Panc1 (cell line): ENCODE measurements around the gene SKI. TPM values are rescaled to one million over a fixed set of nuclear protein-coding genes. Genes with fewer than 3 reads are reported as not detected.

Experiments
- ATAC-seq: fragments of 200-7000 bp; cut with Tn5 transposase; 2 replicates; pipeline ENCODE4 v1.9.1; 2020; ENCODE audit warnings: mild to moderate bottlenecking, moderate library complexity
- BruUV-seq: library from RNA; stranded (reverse); fragments of 400-500 nt; replicated peaks from 2 replicates; lab custom pipeline; 2021; lab: Mats Ljungman, UMichigan
- CTCF ChIA-PET: fragments of 300-600 bp; sonication (Branson Sonifier 250); formaldehyde crosslinking; loops from one replicate; lab custom pipeline; 2022; ENCODE audit warnings: antibody characterized with exemption; lab: Charles Lee
- POLR2A ChIA-PET: fragments of 300-600 bp; sonication (Branson Sonifier 250); formaldehyde crosslinking; loops from one replicate; lab custom pipeline; 2022; ENCODE audit warnings: antibody characterized with exemption; lab: Charles Lee
- DNase-seq: peaks from one replicate; pipeline ENCODE4 v3.0.0-alpha.2; 2010; ENCODE audit warnings: low read depth, low spot score
- H3K27ac ChIP-seq: 2 replicates; pipeline ENCODE4 v1.5.1; 2011; ENCODE audit warnings: mild to moderate bottlenecking, low read length, inconsistent platforms
- H3K27me3 ChIP-seq: fragments of 200-500 bp; sonication (Bioruptor generic); 2 replicates; pipeline ENCODE4 v1.6.0; 2014; ENCODE audit warnings: low read length, inconsistent platforms; ENCODE audit not compliant: control insufficient read depth, insufficient read depth
- H3K36me3 ChIP-seq: fragments of 200-500 bp; sonication (Bioruptor generic); 2 replicates; pipeline ENCODE4 v1.5.1; 2014; ENCODE audit warnings: inconsistent platforms, mild to moderate bottlenecking, low read length, moderate library complexity; ENCODE audit not compliant: control insufficient read depth, insufficient read depth
- H3K4me1 ChIP-seq: 2 replicates; pipeline ENCODE4 v1.5.1; 2011; ENCODE audit warnings: inconsistent platforms, mild to moderate bottlenecking, low read length, moderate library complexity; ENCODE audit not compliant: control insufficient read depth, insufficient read depth
- H3K4me3 ChIP-seq, 2 experiments: 2 replicates each; pipeline ENCODE4 v1.5.1; 2011 to 2012; ENCODE audit warnings: low read depth in 2 of 2, low read length in 2 of 2, mild to moderate bottlenecking in 2 of 2, inconsistent platforms in 1 of 2, moderate library complexity in 1 of 2
- H3K9me3 ChIP-seq: fragments of 200-500 bp; sonication (Bioruptor generic); 2 replicates; pipeline ENCODE4 v1.5.1; 2014; ENCODE audit warnings: low read depth, mild to moderate bottlenecking, inconsistent platforms, low read length, moderate library complexity; ENCODE audit not compliant: control insufficient read depth, insufficient read depth
- POLR2AphosphoS5 ChIP-seq: IDR thresholded peaks from 2 replicates; pipeline ENCODE4 v1.6.1; 2012; ENCODE audit warnings: mild to moderate bottlenecking, low read depth, low read length, moderate library complexity
- SIN3A ChIP-seq: IDR thresholded peaks from 2 replicates; pipeline ENCODE4 v1.6.1; 2012; ENCODE audit warnings: low read depth, mild to moderate bottlenecking, low read length, moderate library complexity, borderline replicate concordance; ENCODE audit not compliant: insufficient read depth
- TCF7L2 ChIP-seq: IDR thresholded peaks from 2 replicates; pipeline ENCODE4 v1.6.1; 2011; ENCODE audit warnings: mild to moderate bottlenecking, low read depth, low read length, inconsistent platforms
- in situ Hi-C: cut with HindIII; loops from 2 replicates; pipeline ENCODE4 v1.10.0; 2016; ENCODE audit warnings: low sequenced_read_pairs, low pct_unique_long_range_greater_than_20kb
- intact Hi-C: fragments of 100-400 bp; cut with micrococcal nuclease; formaldehyde crosslinking; loops from one replicate; pipeline ENCODE4 v1.10.0; 2022; ENCODE audit not compliant: unreplicated experiment
- total RNA-seq: library from RNA; stranded (reverse); gene quantifications from one replicate; pipeline ENCODE4 v1.2.1, GENCODE V29; 2021; ENCODE audit not compliant: unreplicated experiment
- TF ChIP-seq, protein P1 (sequence below), 2 experiments: IDR thresholded peaks; 2 replicates each; pipeline ENCODE4 v1.6.1; 2011 to 2012; ENCODE audit warnings: low read depth in 2 of 2, control low read depth in 1 of 2, low read length in 1 of 2, mild to moderate bottlenecking in 1 of 2, moderate library complexity in 1 of 2; ENCODE audit not compliant: insufficient read depth in 1 of 2
- TF ChIP-seq, protein P2 (sequence below): fragments of 450-650 bp; IDR thresholded peaks from 2 replicates; pipeline ENCODE4 v1.5.1; 2017; ENCODE audit warnings: mild to moderate bottlenecking

SKI gene
- total RNA-seq, 1 experiment from 2014 or later = 63.2 TPM

DNA sequence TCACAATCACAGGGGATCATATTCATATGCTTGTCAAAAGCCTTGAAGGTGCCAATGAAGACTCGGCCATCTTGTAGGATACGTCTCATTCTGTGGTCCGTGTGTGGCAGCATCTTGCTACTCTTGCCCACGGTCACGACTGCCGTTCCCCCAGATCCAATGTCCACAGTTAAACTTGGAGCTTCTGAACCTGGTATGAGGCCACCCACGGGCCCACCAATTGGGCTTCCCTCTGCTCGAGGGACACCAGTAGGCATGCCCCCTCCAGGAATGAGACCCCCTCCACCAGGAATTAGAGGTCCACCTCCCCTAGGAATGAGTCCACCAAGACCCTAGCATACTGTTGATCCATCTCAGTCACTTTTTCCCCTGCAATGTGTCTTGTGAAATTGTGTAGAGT lies 123.6 kb downstream of the SKI start:
- Histone ChIP-seq H3K4me3 (no peak overlapping the region), H3K27me3 (no peaks in the 10 kb centered on the region), H3K9me3 (no peaks in the 10 kb centered on the region), H3K36me3 (no peaks in the 10 kb centered on the region), H3K4me1 (no peaks in the 10 kb centered on the region), H3K27ac (no peak overlapping the region)
- ATAC-seq (no peak), DNase-seq (no peak)
- CTCF ChIA-PET = interaction anchor here (0.5 kb wide), 1 partner anchor 42 kb away, joined by 3 read pairs; no protein-coding TSS in a partner anchor
- POLR2A ChIA-PET = no interaction called here
- intact Hi-C loops (no loop called here), in situ Hi-C loops (no loop called here)
- no TSS peak for BruUV-seq
- TF ChIP-seq POLR2AphosphoS5 = no peak
- TF ChIP-seq, protein P1, sequence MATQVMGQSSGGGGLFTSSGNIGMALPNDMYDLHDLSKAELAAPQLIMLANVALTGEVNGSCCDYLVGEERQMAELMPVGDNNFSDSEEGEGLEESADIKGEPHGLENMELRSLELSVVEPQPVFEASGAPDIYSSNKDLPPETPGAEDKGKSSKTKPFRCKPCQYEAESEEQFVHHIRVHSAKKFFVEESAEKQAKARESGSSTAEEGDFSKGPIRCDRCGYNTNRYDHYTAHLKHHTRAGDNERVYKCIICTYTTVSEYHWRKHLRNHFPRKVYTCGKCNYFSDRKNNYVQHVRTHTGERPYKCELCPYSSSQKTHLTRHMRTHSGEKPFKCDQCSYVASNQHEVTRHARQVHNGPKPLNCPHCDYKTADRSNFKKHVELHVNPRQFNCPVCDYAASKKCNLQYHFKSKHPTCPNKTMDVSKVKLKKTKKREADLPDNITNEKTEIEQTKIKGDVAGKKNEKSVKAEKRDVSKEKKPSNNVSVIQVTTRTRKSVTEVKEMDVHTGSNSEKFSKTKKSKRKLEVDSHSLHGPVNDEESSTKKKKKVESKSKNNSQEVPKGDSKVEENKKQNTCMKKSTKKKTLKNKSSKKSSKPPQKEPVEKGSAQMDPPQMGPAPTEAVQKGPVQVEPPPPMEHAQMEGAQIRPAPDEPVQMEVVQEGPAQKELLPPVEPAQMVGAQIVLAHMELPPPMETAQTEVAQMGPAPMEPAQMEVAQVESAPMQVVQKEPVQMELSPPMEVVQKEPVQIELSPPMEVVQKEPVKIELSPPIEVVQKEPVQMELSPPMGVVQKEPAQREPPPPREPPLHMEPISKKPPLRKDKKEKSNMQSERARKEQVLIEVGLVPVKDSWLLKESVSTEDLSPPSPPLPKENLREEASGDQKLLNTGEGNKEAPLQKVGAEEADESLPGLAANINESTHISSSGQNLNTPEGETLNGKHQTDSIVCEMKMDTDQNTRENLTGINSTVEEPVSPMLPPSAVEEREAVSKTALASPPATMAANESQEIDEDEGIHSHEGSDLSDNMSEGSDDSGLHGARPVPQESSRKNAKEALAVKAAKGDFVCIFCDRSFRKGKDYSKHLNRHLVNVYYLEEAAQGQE (IDR thresholded peaks at IDR 0.05; ENCODE audit: insufficient read depth in 1 of 2, low read depth in 2 of 2, low read length in 1 of 2) = no peak
- TF ChIP-seq, protein P2, sequence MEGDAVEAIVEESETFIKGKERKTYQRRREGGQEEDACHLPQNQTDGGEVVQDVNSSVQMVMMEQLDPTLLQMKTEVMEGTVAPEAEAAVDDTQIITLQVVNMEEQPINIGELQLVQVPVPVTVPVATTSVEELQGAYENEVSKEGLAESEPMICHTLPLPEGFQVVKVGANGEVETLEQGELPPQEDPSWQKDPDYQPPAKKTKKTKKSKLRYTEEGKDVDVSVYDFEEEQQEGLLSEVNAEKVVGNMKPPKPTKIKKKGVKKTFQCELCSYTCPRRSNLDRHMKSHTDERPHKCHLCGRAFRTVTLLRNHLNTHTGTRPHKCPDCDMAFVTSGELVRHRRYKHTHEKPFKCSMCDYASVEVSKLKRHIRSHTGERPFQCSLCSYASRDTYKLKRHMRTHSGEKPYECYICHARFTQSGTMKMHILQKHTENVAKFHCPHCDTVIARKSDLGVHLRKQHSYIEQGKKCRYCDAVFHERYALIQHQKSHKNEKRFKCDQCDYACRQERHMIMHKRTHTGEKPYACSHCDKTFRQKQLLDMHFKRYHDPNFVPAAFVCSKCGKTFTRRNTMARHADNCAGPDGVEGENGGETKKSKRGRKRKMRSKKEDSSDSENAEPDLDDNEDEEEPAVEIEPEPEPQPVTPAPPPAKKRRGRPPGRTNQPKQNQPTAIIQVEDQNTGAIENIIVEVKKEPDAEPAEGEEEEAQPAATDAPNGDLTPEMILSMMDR = no peak
- TF ChIP-seq TCF7L2 = no peak
- no peak for TF ChIP-seq SIN3A

DNA sequence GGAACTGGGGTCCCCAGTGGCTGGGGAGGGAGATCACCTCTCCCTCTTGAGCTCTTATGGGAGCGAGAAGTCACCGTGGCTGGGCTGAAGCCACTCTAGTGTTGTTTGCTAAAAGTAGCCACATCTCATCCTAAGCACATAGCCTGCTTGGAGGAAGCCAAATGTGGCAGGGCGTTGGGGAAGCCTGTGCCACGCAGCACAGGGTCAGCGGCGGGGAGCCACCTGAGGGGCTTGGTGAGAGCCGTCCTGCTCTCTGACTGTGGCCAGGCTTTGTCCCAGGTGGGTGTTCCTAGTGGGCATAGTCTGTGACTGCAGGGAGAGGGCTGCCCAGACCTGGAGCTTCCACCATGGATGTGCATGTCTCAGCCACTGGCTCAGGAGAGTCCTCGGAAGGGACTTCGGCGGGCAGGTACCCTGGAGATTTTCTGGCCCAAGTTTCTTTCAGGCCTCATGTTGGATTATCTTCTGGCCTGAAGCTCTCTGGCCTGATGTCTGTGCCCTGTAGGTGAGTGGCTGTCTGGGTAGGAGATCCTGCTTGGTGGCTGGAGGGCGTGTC lies 124.3 kb downstream of the SKI start:
- TF ChIP-seq, protein P1 (IDR thresholded peaks at IDR 0.05; ENCODE audit: insufficient read depth in 1 of 2, low read depth in 2 of 2, low read length in 1 of 2) = no peak
- TF ChIP-seq, protein P2 = no peak
- no peak for TF ChIP-seq TCF7L2
- no peak for ATAC-seq
- CTCF ChIA-PET = interaction anchor here (0.5 kb wide), 1 partner anchor 143 kb away, joined by 3 read pairs; no protein-coding TSS in a partner anchor
- Histone ChIP-seq H3K4me1 (no peaks in the 10 kb centered on the region), H3K27ac (no peak overlapping the region), H3K4me3 (no peak overlapping the region), H3K9me3 (no peaks in the 10 kb centered on the region), H3K36me3 (no peaks in the 10 kb centered on the region), H3K27me3 (no peaks in the 10 kb centered on the region)
- in situ Hi-C loops (no loop called here), intact Hi-C loops (no loop called here)
- no TSS peak for BruUV-seq
- DNase-seq = no peak
- POLR2A ChIA-PET = no interaction called here
